Body of pancreas (tissue), 4 donors: ENCODE data around the gene ZDHHC22.

ENCODE experiments used
- POLR2A ChIP-seq, 3 donors: fragments of 450-650 bp; IDR thresholded peaks; one replicate each; pipeline ENCODE4 v1.6.1; 2016; ENCODE audit warnings: antibody characterized with exemption in 3 of 3, mild to moderate bottlenecking in 2 of 3
- TF ChIP-seq, protein P1 (sequence below), 7 experiments: fragments of 450-650 bp in 4 of 7; fragments of 200-600 bp in 3 of 7; sonication (generic) in 3 of 7; IDR thresholded peaks; one replicate each; pipeline ENCODE4 v1.5.1; 2016 to 2019; ENCODE audit warnings: antibody characterized with exemption in 7 of 7

DNA sequence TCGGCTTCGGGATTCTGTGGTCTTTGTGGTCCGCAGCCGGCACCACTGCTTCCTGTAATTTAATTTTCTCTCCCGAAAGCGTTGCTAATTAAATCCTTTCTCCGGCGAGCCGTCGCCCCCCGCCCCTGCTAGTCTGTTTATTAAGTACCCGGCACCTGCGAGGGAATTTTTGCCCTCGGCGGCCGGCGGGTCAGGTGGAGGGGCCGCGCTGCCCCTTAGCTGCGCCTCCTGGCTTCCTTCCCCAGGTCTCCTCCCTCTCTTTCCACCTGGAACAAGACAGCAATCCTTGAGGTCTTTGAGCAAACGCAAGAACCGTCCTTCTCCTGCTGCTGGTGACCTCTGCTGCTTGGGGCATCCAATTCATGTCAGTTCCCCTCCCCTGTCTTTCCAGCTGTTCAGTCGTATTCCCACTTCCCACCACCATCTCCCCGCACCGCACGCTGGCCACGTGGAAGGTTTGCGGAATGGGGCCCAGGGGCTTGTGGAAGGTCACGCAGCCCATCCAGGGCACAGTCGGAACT lies 16.2 kb downstream of the ZDHHC22 start:
- TF ChIP-seq, protein P1, sequence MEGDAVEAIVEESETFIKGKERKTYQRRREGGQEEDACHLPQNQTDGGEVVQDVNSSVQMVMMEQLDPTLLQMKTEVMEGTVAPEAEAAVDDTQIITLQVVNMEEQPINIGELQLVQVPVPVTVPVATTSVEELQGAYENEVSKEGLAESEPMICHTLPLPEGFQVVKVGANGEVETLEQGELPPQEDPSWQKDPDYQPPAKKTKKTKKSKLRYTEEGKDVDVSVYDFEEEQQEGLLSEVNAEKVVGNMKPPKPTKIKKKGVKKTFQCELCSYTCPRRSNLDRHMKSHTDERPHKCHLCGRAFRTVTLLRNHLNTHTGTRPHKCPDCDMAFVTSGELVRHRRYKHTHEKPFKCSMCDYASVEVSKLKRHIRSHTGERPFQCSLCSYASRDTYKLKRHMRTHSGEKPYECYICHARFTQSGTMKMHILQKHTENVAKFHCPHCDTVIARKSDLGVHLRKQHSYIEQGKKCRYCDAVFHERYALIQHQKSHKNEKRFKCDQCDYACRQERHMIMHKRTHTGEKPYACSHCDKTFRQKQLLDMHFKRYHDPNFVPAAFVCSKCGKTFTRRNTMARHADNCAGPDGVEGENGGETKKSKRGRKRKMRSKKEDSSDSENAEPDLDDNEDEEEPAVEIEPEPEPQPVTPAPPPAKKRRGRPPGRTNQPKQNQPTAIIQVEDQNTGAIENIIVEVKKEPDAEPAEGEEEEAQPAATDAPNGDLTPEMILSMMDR (IDR thresholded peaks at IDR 0.05): peak in 2 of 7 experiments; percentile 0 to 12
- no peak for TF ChIP-seq POLR2A (IDR thresholded peaks at IDR 0.05)
